Astrocyte (in vitro differentiated cells and primary cell): ENCODE results near the gene EPS8L1. TPM values are rescaled to one million over a fixed set of nuclear protein-coding genes. Genes with fewer than 3 reads are reported as not detected.

ENCODE experiments used
- DNase-seq: peaks from one replicate; pipeline ENCODE4 v3.0.0-alpha.2; 2010; ENCODE audit warnings: low read depth
- FAIRE-seq: peaks from 2 replicates; lab custom pipeline; 2011; peaks lifted over from hg19 to GRCh38; lab: Jason Lieb, UNC
- H2AFZ ChIP-seq: 2 replicates; pipeline ENCODE4 v1.6.0; 2012; ENCODE audit warnings: low read depth, low read length, inconsistent platforms
- H3K27ac ChIP-seq: 2 replicates; pipeline ENCODE4 v1.5.1; 2011; ENCODE audit warnings: low read depth, low read length, inconsistent platforms
- H3K27me3 ChIP-seq: 2 replicates; pipeline ENCODE4 v1.6.0; 2011; ENCODE audit warnings: low read length, inconsistent platforms; ENCODE audit not compliant: insufficient read depth
- H3K36me3 ChIP-seq: 2 replicates; pipeline ENCODE4 v1.5.1; 2011; ENCODE audit warnings: low read length, inconsistent platforms; ENCODE audit not compliant: insufficient read depth
- H3K4me1 ChIP-seq: 2 replicates; pipeline ENCODE4 v1.5.1; 2011; ENCODE audit warnings: low read length, inconsistent platforms; ENCODE audit not compliant: insufficient read depth
- H3K4me2 ChIP-seq: 2 replicates; pipeline ENCODE4 v1.6.0; 2012; ENCODE audit warnings: low read length, inconsistent platforms
- H3K4me3 ChIP-seq: 2 replicates; pipeline ENCODE4 v1.5.1; 2011; ENCODE audit warnings: low read depth, mild to moderate bottlenecking, low read length, inconsistent platforms; ENCODE audit not compliant: insufficient read depth
- H3K79me2 ChIP-seq: 2 replicates; pipeline ENCODE4 v1.6.0; 2012; ENCODE audit warnings: mild to moderate bottlenecking, low read length, inconsistent platforms; ENCODE audit not compliant: insufficient read depth
- H3K9ac ChIP-seq: 2 replicates; pipeline ENCODE4 v1.6.0; 2012; ENCODE audit warnings: mild to moderate bottlenecking, low read length, inconsistent platforms
- H3K9me3 ChIP-seq: 2 replicates; pipeline ENCODE4 v1.5.1; 2012; ENCODE audit warnings: low read depth, mild to moderate bottlenecking, low read length, inconsistent platforms; ENCODE audit not compliant: insufficient read depth
- H4K20me1 ChIP-seq: 2 replicates; pipeline ENCODE4 v1.6.0; 2012; ENCODE audit warnings: low read length, inconsistent platforms; ENCODE audit not compliant: insufficient read depth
- H3K27ac Mint-ChIP-seq: one replicate; pipeline ENCODE4 v1.8.0; 2021; ENCODE audit warnings: mild to moderate bottlenecking, mixed read lengths; ENCODE audit not compliant: unreplicated experiment
- H3K27me3 Mint-ChIP-seq: one replicate; pipeline ENCODE4 v1.8.0; 2021; ENCODE audit warnings: low read depth, mixed read lengths; ENCODE audit not compliant: unreplicated experiment
- H3K36me3 Mint-ChIP-seq: one replicate; pipeline ENCODE4 v1.8.0; 2021; ENCODE audit warnings: low read depth, mixed read lengths; ENCODE audit not compliant: unreplicated experiment
- H3K4me1 Mint-ChIP-seq: one replicate; pipeline ENCODE4 v1.8.0; 2021; ENCODE audit warnings: low read depth, mixed read lengths; ENCODE audit not compliant: unreplicated experiment
- H3K4me3 Mint-ChIP-seq: one replicate; pipeline ENCODE4 v1.8.0; 2021; ENCODE audit warnings: mild to moderate bottlenecking, moderate library complexity, mixed read lengths; ENCODE audit not compliant: unreplicated experiment
- H3K9me3 Mint-ChIP-seq: one replicate; pipeline ENCODE4 v1.8.0; 2021; ENCODE audit warnings: mild to moderate bottlenecking, mixed read lengths; ENCODE audit not compliant: unreplicated experiment
- EZH2 ChIP-seq: IDR thresholded peaks from 2 replicates; pipeline ENCODE4 v1.6.1; 2012; ENCODE audit warnings: mild to moderate bottlenecking, low read length, inconsistent platforms; ENCODE audit not compliant: insufficient read depth
- total RNA-seq: library from RNA; stranded (reverse); gene quantifications from 2 replicates; pipeline ENCODE4 v1.2.1, GENCODE V29; 2021
- TF ChIP-seq, protein P1 (sequence below): IDR thresholded peaks from 2 replicates; pipeline ENCODE4 v1.5.1; 2011; ENCODE audit warnings: low read depth, mild to moderate bottlenecking, inconsistent platforms, low read length, moderate library complexity; ENCODE audit not compliant: insufficient read depth

EPS8L1 gene
- total RNA-seq, 1 donor from 2014 or later = 9.2 TPM

GRCh38 chr19:55095260-55096060 is 19.8 kb downstream of the EPS8L1 start:
- no peak overlapping the region for H3K27ac Mint-ChIP-seq
- H3K79me2 ChIP-seq = peaks cover 8% of the 10 kb centered on the region
- no peaks in the 10 kb centered on the region for H3K36me3 ChIP-seq
- peaks cover 30% of the 10 kb centered on the region for H4K20me1 ChIP-seq
- H3K4me2 ChIP-seq = no peak overlapping the region
- H3K9me3 ChIP-seq = no peaks in the 10 kb centered on the region
- H3K27me3 Mint-ChIP-seq = no peaks in the 10 kb centered on the region
- no peak overlapping the region for H3K4me3 ChIP-seq
- TF ChIP-seq, protein P1, sequence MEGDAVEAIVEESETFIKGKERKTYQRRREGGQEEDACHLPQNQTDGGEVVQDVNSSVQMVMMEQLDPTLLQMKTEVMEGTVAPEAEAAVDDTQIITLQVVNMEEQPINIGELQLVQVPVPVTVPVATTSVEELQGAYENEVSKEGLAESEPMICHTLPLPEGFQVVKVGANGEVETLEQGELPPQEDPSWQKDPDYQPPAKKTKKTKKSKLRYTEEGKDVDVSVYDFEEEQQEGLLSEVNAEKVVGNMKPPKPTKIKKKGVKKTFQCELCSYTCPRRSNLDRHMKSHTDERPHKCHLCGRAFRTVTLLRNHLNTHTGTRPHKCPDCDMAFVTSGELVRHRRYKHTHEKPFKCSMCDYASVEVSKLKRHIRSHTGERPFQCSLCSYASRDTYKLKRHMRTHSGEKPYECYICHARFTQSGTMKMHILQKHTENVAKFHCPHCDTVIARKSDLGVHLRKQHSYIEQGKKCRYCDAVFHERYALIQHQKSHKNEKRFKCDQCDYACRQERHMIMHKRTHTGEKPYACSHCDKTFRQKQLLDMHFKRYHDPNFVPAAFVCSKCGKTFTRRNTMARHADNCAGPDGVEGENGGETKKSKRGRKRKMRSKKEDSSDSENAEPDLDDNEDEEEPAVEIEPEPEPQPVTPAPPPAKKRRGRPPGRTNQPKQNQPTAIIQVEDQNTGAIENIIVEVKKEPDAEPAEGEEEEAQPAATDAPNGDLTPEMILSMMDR = no peak
- TF ChIP-seq EZH2 = no peak
- no peak overlapping the region for H3K9ac ChIP-seq
- H3K4me3 Mint-ChIP-seq = no peak overlapping the region
- no peaks in the 10 kb centered on the region for H3K27me3 ChIP-seq
- no peak overlapping the region for H3K27ac ChIP-seq
- H3K36me3 Mint-ChIP-seq = peaks cover 11% of the 10 kb centered on the region
- H3K4me1 Mint-ChIP-seq = no peaks in the 10 kb centered on the region
- no peak overlapping the region for H2AFZ ChIP-seq
- H3K4me1 ChIP-seq = no peaks in the 10 kb centered on the region
- DNase-seq (no peak), FAIRE-seq (no peak)
- H3K9me3 Mint-ChIP-seq = no peaks in the 10 kb centered on the region

- Histone ChIP-seq H3K4me1 (no peaks in the 10 kb centered on the region), H2AFZ (no peak overlapping the region), H3K9ac (no peak overlapping the region), H3K27ac (no peak overlapping the region), H3K9me3 (no peaks in the 10 kb centered on the region), H3K27me3 (no peaks in the 10 kb centered on the region), H3K4me3 (no peak overlapping the region), H3K79me2 (peaks cover 8% of the 10 kb centered on the region), H3K36me3 (no peaks in the 10 kb centered on the region), H3K4me2 (no peak overlapping the region), H4K20me1 (peaks cover 32% of the 10 kb centered on the region)
- H3K4me1 Mint-ChIP-seq = no peaks in the 10 kb centered on the region
- H3K27ac Mint-ChIP-seq = no peak overlapping the region
- peaks cover 11% of the 10 kb centered on the region for H3K36me3 Mint-ChIP-seq
- TF ChIP-seq, protein P1 = no peak
- TF ChIP-seq EZH2 = no peak
- H3K9me3 Mint-ChIP-seq = no peaks in the 10 kb centered on the region
- FAIRE-seq = no peak
- no peak for DNase-seq
- no peaks in the 10 kb centered on the region for H3K27me3 Mint-ChIP-seq
- H3K4me3 Mint-ChIP-seq = no peak overlapping the region
Measured at GRCh38 chr19:55096061-55096701, 20.5 kb downstream of the EPS8L1 start.
